Uterus (tissue), 2 donors: ENCODE data around the gene INPP5F.

Experiments used
- POLR2A ChIP-seq, 2 donors: fragments of 450-650 bp; IDR thresholded peaks; one replicate each; pipeline ENCODE4 v1.6.1; 2016; ENCODE audit warnings: antibody characterized with exemption in 2 of 2, mild to moderate bottlenecking in 1 of 2, moderate library complexity in 1 of 2
- TF ChIP-seq, protein P1 (sequence below), 4 experiments: fragments of 200-600 bp in 2 of 4; fragments of 450-650 bp in 2 of 4; sonication (generic) in 2 of 4; IDR thresholded peaks; one replicate each; pipeline ENCODE4 v1.5.1; 2016 to 2019; ENCODE audit warnings: antibody characterized with exemption in 4 of 4, mild to moderate bottlenecking in 2 of 4, moderate library complexity in 1 of 4

DNA sequence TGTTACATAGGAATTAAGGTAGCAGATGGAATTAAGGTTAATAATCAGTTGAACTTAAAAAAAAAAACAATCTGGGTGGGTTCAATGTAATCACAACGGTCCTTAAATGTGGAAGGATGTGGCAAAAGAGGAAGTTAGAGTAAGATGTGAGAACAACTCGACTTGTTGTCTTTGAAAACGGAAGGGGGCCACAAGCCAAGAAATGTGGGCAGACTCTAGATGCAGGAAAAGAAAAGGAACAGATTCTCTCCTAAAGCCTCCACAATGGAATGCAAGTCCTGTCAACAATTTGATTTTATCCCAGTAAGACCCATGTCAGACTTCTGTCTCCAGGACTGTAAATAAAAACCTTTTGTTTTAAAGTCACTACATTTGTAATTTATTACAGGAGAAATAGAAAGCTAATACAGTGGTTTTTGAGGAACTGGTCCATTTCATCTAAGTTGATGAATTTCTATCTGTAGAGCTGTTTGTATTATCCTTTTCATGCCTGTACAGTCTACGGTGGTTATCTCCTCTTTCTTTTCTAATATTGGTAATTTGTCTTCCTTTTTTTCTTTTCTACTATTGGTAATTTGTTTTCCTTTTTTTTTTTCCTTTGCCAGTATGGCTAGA lies 138.2 kb downstream of the INPP5F start:
- TF ChIP-seq, protein P1, sequence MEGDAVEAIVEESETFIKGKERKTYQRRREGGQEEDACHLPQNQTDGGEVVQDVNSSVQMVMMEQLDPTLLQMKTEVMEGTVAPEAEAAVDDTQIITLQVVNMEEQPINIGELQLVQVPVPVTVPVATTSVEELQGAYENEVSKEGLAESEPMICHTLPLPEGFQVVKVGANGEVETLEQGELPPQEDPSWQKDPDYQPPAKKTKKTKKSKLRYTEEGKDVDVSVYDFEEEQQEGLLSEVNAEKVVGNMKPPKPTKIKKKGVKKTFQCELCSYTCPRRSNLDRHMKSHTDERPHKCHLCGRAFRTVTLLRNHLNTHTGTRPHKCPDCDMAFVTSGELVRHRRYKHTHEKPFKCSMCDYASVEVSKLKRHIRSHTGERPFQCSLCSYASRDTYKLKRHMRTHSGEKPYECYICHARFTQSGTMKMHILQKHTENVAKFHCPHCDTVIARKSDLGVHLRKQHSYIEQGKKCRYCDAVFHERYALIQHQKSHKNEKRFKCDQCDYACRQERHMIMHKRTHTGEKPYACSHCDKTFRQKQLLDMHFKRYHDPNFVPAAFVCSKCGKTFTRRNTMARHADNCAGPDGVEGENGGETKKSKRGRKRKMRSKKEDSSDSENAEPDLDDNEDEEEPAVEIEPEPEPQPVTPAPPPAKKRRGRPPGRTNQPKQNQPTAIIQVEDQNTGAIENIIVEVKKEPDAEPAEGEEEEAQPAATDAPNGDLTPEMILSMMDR (IDR thresholded peaks at IDR 0.05): no peak
- no peak for TF ChIP-seq POLR2A (IDR thresholded peaks at IDR 0.05)
